Panc1 (cell line): ENCODE results near the gene MGST1.

Experiments used
- POLR2AphosphoS5 ChIP-seq: IDR thresholded peaks from 2 replicates; pipeline ENCODE4 v1.6.1; 2012; ENCODE audit warnings: mild to moderate bottlenecking, low read depth, low read length, moderate library complexity
- TF ChIP-seq, protein P1 (sequence below): fragments of 450-650 bp; IDR thresholded peaks from 2 replicates; pipeline ENCODE4 v1.5.1; 2017; ENCODE audit warnings: mild to moderate bottlenecking

DNA sequence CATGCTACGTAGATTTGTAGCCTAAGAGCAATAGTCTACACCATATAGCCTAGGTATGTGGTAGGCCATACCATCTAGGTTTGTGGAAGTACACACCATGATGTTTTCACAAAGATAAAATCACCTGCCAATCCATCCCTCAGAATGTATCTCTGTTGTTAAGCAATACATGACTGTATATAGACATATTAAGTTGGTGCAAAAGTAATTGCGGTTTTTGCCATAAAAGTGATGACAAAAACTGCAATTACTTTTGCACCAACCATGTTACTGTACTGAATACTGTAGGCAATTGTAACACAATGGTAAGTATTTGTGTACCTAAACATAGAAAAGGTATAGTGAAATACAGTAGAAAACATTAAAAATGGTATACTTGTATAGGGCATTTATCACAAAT is 40.5 kb downstream of the MGST1 start:
- TF ChIP-seq, protein P1, sequence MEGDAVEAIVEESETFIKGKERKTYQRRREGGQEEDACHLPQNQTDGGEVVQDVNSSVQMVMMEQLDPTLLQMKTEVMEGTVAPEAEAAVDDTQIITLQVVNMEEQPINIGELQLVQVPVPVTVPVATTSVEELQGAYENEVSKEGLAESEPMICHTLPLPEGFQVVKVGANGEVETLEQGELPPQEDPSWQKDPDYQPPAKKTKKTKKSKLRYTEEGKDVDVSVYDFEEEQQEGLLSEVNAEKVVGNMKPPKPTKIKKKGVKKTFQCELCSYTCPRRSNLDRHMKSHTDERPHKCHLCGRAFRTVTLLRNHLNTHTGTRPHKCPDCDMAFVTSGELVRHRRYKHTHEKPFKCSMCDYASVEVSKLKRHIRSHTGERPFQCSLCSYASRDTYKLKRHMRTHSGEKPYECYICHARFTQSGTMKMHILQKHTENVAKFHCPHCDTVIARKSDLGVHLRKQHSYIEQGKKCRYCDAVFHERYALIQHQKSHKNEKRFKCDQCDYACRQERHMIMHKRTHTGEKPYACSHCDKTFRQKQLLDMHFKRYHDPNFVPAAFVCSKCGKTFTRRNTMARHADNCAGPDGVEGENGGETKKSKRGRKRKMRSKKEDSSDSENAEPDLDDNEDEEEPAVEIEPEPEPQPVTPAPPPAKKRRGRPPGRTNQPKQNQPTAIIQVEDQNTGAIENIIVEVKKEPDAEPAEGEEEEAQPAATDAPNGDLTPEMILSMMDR: no peak
- TF ChIP-seq POLR2AphosphoS5: no peak
